Fibroblast of lung (primary cell): ENCODE data around the gene DDAH1. TPM values are rescaled to one million over a fixed set of nuclear protein-coding genes. Genes with fewer than 3 reads are reported as not detected.
A peak's percentile ranks its signal among the peaks of the same experiment; 100 is the strongest.

Experiments used
- DNase-seq, 2 donors: peaks; one replicate each; pipeline versions ENCODE4 v3.0.0 to v3.0.0-alpha.2; 2010; ENCODE audit warnings: low read depth in 2 of 2
- H2AFZ ChIP-seq: 2 replicates; pipeline ENCODE4 v1.5.1; 2012; ENCODE audit warnings: low read length, control low read depth, inconsistent platforms
- H3K27ac ChIP-seq: 2 replicates; pipeline ENCODE4 v1.5.1; 2011; ENCODE audit warnings: low read length, control low read depth; ENCODE audit not compliant: insufficient read depth
- H3K27me3 ChIP-seq: 2 replicates; pipeline ENCODE4 v1.5.1; 2011; ENCODE audit warnings: mild to moderate bottlenecking, low read length; ENCODE audit not compliant: control insufficient read depth, insufficient read depth
- H3K36me3 ChIP-seq: 2 replicates; pipeline ENCODE4 v1.5.1; 2011; ENCODE audit warnings: low read length; ENCODE audit not compliant: control insufficient read depth, insufficient read depth
- H3K4me1 ChIP-seq: 2 replicates; pipeline ENCODE4 v1.5.1; 2011; ENCODE audit warnings: low read length; ENCODE audit not compliant: control insufficient read depth, insufficient read depth; ENCODE audit errors: extremely low read depth
- H3K4me2 ChIP-seq: 2 replicates; pipeline ENCODE4 v1.5.1; 2011; ENCODE audit warnings: low read length, control low read depth; ENCODE audit not compliant: insufficient read depth; ENCODE audit errors: extremely low read depth
- H3K4me3 ChIP-seq, 4 experiments: fragments of 200-600 bp in 1 of 4; sonication (generic) in 1 of 4; replicated peaks in 1 of 4; 2 replicates each; pipeline ENCODE4 v1.5.1; 2011 to 2016; ENCODE audit warnings: low read length in 4 of 4, low read depth in 3 of 4, mild to moderate bottlenecking in 3 of 4, control low read depth in 2 of 4, inconsistent platforms in 1 of 4, mixed read lengths in 1 of 4; ENCODE audit not compliant: insufficient read depth in 1 of 4; ENCODE audit errors: control extremely low read depth in 1 of 4
- H3K79me2 ChIP-seq: 2 replicates; pipeline ENCODE4 v1.5.1; 2012; ENCODE audit warnings: mild to moderate bottlenecking, low read length, inconsistent platforms; ENCODE audit not compliant: control insufficient read depth, insufficient read depth
- H3K9ac ChIP-seq: 2 replicates; pipeline ENCODE4 v1.5.1; 2011; ENCODE audit warnings: mild to moderate bottlenecking, low read length, control low read depth; ENCODE audit not compliant: insufficient read depth
- H3K9me3 ChIP-seq: 2 replicates; pipeline ENCODE4 v1.5.1; 2012; ENCODE audit warnings: low read depth, low read length; ENCODE audit not compliant: control insufficient read depth, insufficient read depth
- H4K20me1 ChIP-seq: 2 replicates; pipeline ENCODE4 v1.5.1; 2011; ENCODE audit warnings: low read length; ENCODE audit not compliant: control insufficient read depth, insufficient read depth; ENCODE audit errors: extremely low read depth
- CTCF ChIP-seq, 2 donors: IDR thresholded peaks in 1 of 2; conservative IDR thresholded peaks in 1 of 2; 1 replicate in 1 of 2; 2 replicates in 1 of 2; pipeline ENCODE4 v1.5.1; 2011 to 2012; ENCODE audit warnings: low read length in 2 of 2, control low read depth in 1 of 2, inconsistent platforms in 1 of 2, low read depth in 1 of 2, mild to moderate bottlenecking in 1 of 2
- EZH2 ChIP-seq: IDR thresholded peaks from 2 replicates; pipeline ENCODE4 v1.5.1; 2012; ENCODE audit warnings: low read length, control low read depth, mild to moderate bottlenecking; ENCODE audit errors: missing control alignments
- polyA plus RNA-seq, 2 donors: library from polyadenylated mRNA; depleted of rRNA in 1 of 2; stranded (reverse) in 1 of 2; unstranded in 1 of 2; fragments of >200 nt; gene quantifications; 2 replicates each; pipeline ENCODE4 v1.2.1, GENCODE V29; 2011 to 2012; ENCODE audit warnings: missing spikeins in 1 of 2
- total RNA-seq: library from RNA; depleted of rRNA; stranded (reverse); fragments of >200 nt; gene quantifications from 2 replicates; pipeline ENCODE4 v1.2.1, GENCODE V29; 2014

DDAH1 gene
- total and polyA plus RNA-seq, 2 donors (not counting 1 experiment from before 2014, with no cell fraction given) = 50.0 to 218 TPM

GRCh38 chr1:85316321-85316720 is 148.6 kb downstream of the DDAH1 start:
- DNase-seq = peak in 1 of 2 donors; percentile 30
- Histone ChIP-seq H2AFZ (no peak overlapping the region), H3K9ac (no peak overlapping the region), H3K4me2 (no peak overlapping the region), H3K27me3 (no peaks in the 10 kb centered on the region), H3K27ac (peak overlapping the region; percentile 16), H3K4me3 (no peak overlapping the region), H3K9me3 (no peaks in the 10 kb centered on the region), H3K36me3 (no peaks in the 10 kb centered on the region), H3K79me2 (peaks cover 3% of the 10 kb centered on the region), H3K4me1 (peaks cover 47% of the 10 kb centered on the region), H4K20me1 (no peaks in the 10 kb centered on the region)
- no peak for TF ChIP-seq EZH2
- no peak for TF ChIP-seq CTCF (conservative IDR thresholded peaks at IDR 0.05 in 1 of 2, IDR thresholded peaks at IDR 0.05 in 1 of 2; ENCODE audit: low read depth in 1 of 2, low read length in 2 of 2)

GRCh38 chr1:85315789-85316188 is 149.2 kb downstream of the DDAH1 start:
- Histone ChIP-seq H3K4me2 (no peak overlapping the region), H3K9ac (no peak overlapping the region), H3K79me2 (peaks cover 3% of the 10 kb centered on the region)

GRCh38 chr1:85314726-85315125 is 150.2 kb downstream of the DDAH1 start:
- peak overlapping the region; percentile 95 for H3K27ac ChIP-seq
- H3K36me3 ChIP-seq = no peaks in the 10 kb centered on the region
- peaks cover 35% of the 10 kb centered on the region for H3K4me1 ChIP-seq
- no peak overlapping the region for H3K4me3 ChIP-seq
- no peaks in the 10 kb centered on the region for H3K9me3 ChIP-seq
- TF ChIP-seq EZH2 (no peak), CTCF (conservative IDR thresholded peaks at IDR 0.05 in 1 of 2, IDR thresholded peaks at IDR 0.05 in 1 of 2; ENCODE audit: low read depth in 1 of 2, low read length in 2 of 2) (no peak)
- no peaks in the 10 kb centered on the region for H4K20me1 ChIP-seq
- H3K27me3 ChIP-seq = no peaks in the 10 kb centered on the region
- H3K9ac ChIP-seq = no peak overlapping the region
- H3K4me2 ChIP-seq = peak overlapping the region; percentile 59
- peaks cover 3% of the 10 kb centered on the region for H3K79me2 ChIP-seq
- no peak overlapping the region for H2AFZ ChIP-seq
- peak in 1 of 2 donors; percentile 51 for DNase-seq

More at GRCh38 chr1:85315789-85316188, 149.2 kb downstream of the DDAH1 start:
- Histone ChIP-seq H3K4me3 (no peak overlapping the region), H3K36me3 (no peaks in the 10 kb centered on the region), H3K9me3 (no peaks in the 10 kb centered on the region), H2AFZ (no peak overlapping the region), H3K4me1 (peaks cover 45% of the 10 kb centered on the region), H3K27me3 (no peaks in the 10 kb centered on the region), H3K27ac (peak overlapping the region; percentile 57), H4K20me1 (no peaks in the 10 kb centered on the region)
- peak in 1 of 2 donors; percentile 48 for DNase-seq
- TF ChIP-seq EZH2 (no peak), CTCF (conservative IDR thresholded peaks at IDR 0.05 in 1 of 2, IDR thresholded peaks at IDR 0.05 in 1 of 2; ENCODE audit: low read depth in 1 of 2, low read length in 2 of 2) (no peak)
